Measurements from ENCODE around the gene CD38. TPM values are rescaled to one million over a fixed set of nuclear protein-coding genes. Genes with fewer than 3 reads are reported as not detected.

Gene CD38
- polyA plus RNA-seq (0.21 TPM in 1 of 2 replicates, not detected in the other), polyA minus RNA-seq (0.23 TPM in 1 of 2 replicates, not detected in the other)

DNA sequence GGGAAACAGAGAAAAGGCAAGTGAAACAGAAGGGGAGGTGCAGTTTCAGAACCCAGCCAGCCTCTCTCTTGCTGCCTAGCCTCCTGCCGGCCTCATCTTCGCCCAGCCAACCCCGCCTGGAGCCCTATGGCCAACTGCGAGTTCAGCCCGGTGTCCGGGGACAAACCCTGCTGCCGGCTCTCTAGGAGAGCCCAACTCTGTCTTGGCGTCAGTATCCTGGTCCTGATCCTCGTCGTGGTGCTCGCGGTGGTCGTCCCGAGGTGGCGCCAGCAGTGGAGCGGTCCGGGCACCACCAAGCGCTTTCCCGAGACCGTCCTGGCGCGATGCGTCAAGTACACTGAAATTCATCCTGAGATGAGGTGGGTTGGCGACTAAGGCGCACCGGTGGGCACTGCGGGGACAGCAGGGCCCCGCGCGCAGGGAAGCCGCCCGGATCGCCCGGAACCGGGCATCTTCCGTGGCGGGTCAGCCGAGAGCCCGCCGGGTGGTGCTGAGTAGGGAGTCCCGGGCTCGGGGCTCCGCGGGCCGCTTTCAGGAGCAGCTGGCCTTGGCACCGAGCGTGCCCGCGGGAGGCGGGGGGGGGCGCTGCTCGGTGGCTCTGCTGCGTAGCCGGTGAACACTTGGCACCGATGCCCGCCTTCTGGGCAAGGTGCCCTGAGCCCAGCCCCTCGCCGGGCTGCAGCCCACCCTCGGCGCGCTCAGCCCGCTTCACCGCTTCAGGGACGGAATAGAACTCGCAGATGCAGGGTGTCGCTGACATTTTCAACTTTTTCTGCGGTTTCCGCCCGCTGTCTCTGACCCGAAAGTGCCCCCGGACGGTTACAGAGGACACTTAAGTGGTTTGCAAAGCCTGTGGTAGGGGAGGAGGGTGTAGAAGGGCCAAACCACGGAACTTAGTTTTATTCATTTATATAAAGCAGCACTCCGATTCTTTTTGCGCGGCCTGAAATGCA is at the start of gene CD38:
TSS of gene CD38 (plus strand) at position 40 of the 953 bp plus-strand sequence. CDS start at position 127, 87 bp downstream.
- Histone ChIP-seq H3K4me2 (ENCODE audit: low read length) (peak within 1 kb of the TSS; percentile 17), H3K9me3 (ENCODE audit: low read length) (no peaks in the 10 kb centered on the region), H3K27me3 (ENCODE audit: insufficient read depth, low read depth, low read length) (peaks cover 40% of the 10 kb centered on the region), H3K27ac (ENCODE audit: low read length) (no peak within 1 kb of the TSS), H3K9ac (ENCODE audit: low read length) (no peak within 1 kb of the TSS), H3K36me3 (ENCODE audit: insufficient read depth, low read length) (no peaks in the 10 kb centered on the region), H3K9me2 (ENCODE audit: insufficient read depth, low read length) (no peaks in the 10 kb centered on the region), H3K79me2 (replicated peaks; ENCODE audit: insufficient read depth, low read length) (no peaks in the 10 kb centered on the region), H3F3A (ENCODE audit: insufficient read depth, low read length, poor library complexity, severe bottlenecking) (no peaks in the 10 kb centered on the region), H3K4me3 (ENCODE audit: low read length) (peak within 1 kb of the TSS; percentile 65), H4K20me1 (ENCODE audit: insufficient read depth) (no peaks in the 10 kb centered on the region), H2AFZ (ENCODE audit: low read depth, low read length) (no peak within 1 kb of the TSS)
- TF ChIP-seq SMC3 (conservative IDR thresholded peaks at IDR 0.05; ENCODE audit: poor library complexity) (no peak), REST (IDR thresholded peaks at IDR 0.05; ENCODE audit: borderline replicate concordance) (no peak), CTCF (IDR thresholded peaks at IDR 0.05; ENCODE audit: poor library complexity, severe bottlenecking) (no peak), TAF1 (IDR thresholded peaks at IDR 0.05; ENCODE audit: low read depth) (no peak), EZH2 (IDR thresholded peaks at IDR 0.05; ENCODE audit: borderline replicate concordance, insufficient read depth, low read length, poor library complexity, severe bottlenecking) (no peak), EP300 (conservative IDR thresholded peaks at IDR 0.05; ENCODE audit: poor library complexity, severe bottlenecking) (no peak)

GRCh38 chr4:15729910-15730533 is 48.1 kb upstream of the CD38 start:
- H3K27ac ChIP-seq (ENCODE audit: low read length) = no peak overlapping the region
- no peak overlapping the region for H3K9ac ChIP-seq (ENCODE audit: low read length)
- no peaks in the 10 kb centered on the region for H3K36me3 ChIP-seq (ENCODE audit: insufficient read depth, low read length)
- no peak for TF ChIP-seq MXI1 (conservative IDR thresholded peaks at IDR 0.05; ENCODE audit: poor library complexity, severe bottlenecking)
- no peak for TF ChIP-seq TAF1 (IDR thresholded peaks at IDR 0.05; ENCODE audit: low read depth)
- peak; percentile 75 for TF ChIP-seq SMC3 (conservative IDR thresholded peaks at IDR 0.05; ENCODE audit: poor library complexity)
- peak; percentile 67 for TF ChIP-seq RAD21 (conservative IDR thresholded peaks at IDR 0.05)
- no peak for TF ChIP-seq POLR2AphosphoS5 (IDR thresholded peaks at IDR 0.05)
- no peak for TF ChIP-seq EZH2 (IDR thresholded peaks at IDR 0.05; ENCODE audit: borderline replicate concordance, insufficient read depth, low read length, poor library complexity, severe bottlenecking)
- peak; percentile 77 for TF ChIP-seq CTCF (IDR thresholded peaks at IDR 0.05; ENCODE audit: poor library complexity, severe bottlenecking)
- no peak for TF ChIP-seq EP300 (conservative IDR thresholded peaks at IDR 0.05; ENCODE audit: poor library complexity, severe bottlenecking)
- TF ChIP-seq REST (IDR thresholded peaks at IDR 0.05; ENCODE audit: borderline replicate concordance) = no peak
- H3K9me3 ChIP-seq (ENCODE audit: low read length) = no peaks in the 10 kb centered on the region
- no peaks in the 10 kb centered on the region for H4K20me1 ChIP-seq (ENCODE audit: insufficient read depth)
- H3F3A ChIP-seq (ENCODE audit: insufficient read depth, low read length, poor library complexity, severe bottlenecking) = no peaks in the 10 kb centered on the region
- H3K4me3 ChIP-seq (ENCODE audit: low read length) = no peak overlapping the region
- no peaks in the 10 kb centered on the region for H3K79me2 ChIP-seq (replicated peaks; ENCODE audit: insufficient read depth, low read length)
- H2AFZ ChIP-seq (ENCODE audit: low read depth, low read length) = no peak overlapping the region
- H3K9me2 ChIP-seq (ENCODE audit: insufficient read depth, low read length) = no peaks in the 10 kb centered on the region
- H3K4me2 ChIP-seq (ENCODE audit: low read length) = no peak overlapping the region
- no peaks in the 10 kb centered on the region for H3K27me3 ChIP-seq (ENCODE audit: insufficient read depth, low read depth, low read length)

Data from neural cell (in vitro differentiated cells).